Stimulated activated CD4-positive, alpha-beta T cell treated with anti-CD3 and anti-CD28 coated beads, Interleukin-2, amount 100 ng/mL, for 4 hours (primary cell): ENCODE results near the gene CCDC171.
"Not testable (repeated sequence)": the region's sequence is repeated elsewhere in the genome, so short reads cannot be mapped to it uniquely, and the experiment has no call there.

Experiments
- DNase-seq: peaks from one replicate; pipeline ENCODE4 v3.0.0-alpha.2; 2020; ENCODE audit warnings: low read depth

CCDC171 gene

DNA sequence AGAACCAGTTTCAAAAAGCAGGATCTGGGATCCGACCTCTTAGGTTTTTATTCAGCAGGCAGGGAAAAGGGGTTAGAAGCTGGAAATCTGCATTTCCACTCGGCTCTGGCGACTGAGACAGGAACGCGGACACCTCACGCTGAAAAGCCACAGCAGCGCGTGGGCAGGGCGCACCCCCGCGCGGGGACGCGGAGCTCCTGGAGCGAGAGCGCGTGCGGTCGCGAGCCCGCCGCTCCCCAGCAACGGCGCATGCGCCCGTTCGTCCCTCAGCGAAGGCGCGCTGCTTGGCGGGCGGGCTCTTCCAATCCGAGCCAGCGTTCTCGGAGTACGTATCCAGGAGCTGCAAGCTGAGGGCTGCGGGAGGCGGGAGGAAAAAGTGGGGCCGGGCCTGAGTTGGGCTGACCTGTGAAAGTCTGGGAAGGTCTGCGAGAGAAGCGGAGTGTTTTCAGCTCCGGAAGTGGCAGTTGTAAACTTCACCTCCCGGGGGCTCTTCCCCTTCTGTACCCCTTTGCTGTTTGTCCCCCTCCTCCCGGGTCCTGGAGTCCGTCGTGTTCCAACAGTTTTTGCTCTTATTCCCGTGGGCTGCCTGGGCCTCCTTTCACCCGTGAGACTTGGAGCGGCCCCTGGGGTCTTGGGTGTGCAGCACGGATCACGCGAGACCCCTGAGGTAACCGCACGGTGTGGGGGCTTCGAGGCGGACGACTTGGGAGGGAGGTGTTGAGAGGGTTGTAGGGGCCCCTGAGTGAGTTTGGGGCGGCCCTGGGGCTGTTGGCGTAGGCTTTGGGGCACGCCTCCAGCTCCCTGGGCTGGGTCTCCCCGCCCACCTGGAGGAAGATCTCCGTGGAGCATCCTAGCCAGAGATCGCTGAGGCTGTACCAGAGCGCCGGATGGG is at the start of gene CCDC171:
TSS of gene CCDC171 (plus strand) at position 408 of the 892 bp plus-strand sequence. CDS start 11,046 bp downstream, outside the sequence.
- peak; percentile 79 for DNase-seq

GRCh38 chr9:15505921-15506320 is 46.9 kb upstream of the CCDC171 start:
- DNase-seq = no peak

GRCh38 chr9:15509931-15510788 is 42.7 kb upstream of the CCDC171 start:
- peak; percentile 52 for DNase-seq

GRCh38 chr9:15510789-15511575 is 41.9 kb upstream of the CCDC171 start, which contains the start of gene PSIP1:
Gene PSIP1, minus strand, starts transcription at chr9:15510970. Its CDS starts 782 bp downstream, at chr9:15510188.
- DNase-seq = peak; percentile 70

DNA sequence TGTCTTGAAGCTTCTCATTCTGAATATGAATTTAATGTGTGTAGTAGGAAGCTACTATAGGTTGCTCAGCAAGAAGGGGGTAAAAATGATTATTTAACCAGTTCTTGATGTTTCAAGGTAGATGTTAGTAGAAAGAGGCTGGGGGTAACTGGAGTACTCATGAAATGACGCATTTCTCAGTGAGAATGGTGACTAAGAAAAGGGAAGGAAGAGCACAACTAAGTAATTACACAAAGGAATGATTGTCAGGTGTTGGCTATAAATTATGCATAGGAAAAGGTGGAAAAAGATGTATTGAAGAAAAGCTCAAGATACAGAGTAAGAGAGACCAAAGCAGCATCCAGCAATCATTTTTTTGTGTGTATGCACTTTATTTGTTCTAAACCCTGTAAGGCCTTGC is 40.6 kb upstream of the CCDC171 start:
- DNase-seq = no peak

GRCh38 chr9:15512889-15513288 is 40.0 kb upstream of the CCDC171 start:
- no peak for DNase-seq

- no peak for DNase-seq
Observed at GRCh38 chr9:15513335-15513734, 39.5 kb upstream of the CCDC171 start.

DNA sequence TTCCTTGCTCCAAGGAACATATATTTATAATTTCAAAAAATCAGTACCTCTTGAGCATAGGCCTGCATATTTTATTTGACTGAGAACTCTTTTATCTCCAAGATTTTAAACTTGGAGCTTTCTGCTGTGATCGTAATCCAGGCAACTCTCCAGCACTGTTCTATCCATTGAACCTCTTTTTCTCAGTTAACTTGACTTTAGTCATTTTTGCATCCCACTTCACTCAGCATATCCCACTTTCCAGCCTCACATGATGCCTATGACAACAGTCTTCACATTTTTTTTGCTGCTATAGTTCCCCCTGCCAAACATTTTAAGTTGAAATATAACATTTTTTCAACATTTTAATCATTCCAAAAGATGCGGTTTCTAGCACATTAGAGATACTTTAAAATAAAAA is 33.0 kb upstream of the CCDC171 start:
- no peak for DNase-seq

- no peak for DNase-seq
Observed at GRCh38 chr9:15521254-15521653, 31.6 kb upstream of the CCDC171 start.

DNA sequence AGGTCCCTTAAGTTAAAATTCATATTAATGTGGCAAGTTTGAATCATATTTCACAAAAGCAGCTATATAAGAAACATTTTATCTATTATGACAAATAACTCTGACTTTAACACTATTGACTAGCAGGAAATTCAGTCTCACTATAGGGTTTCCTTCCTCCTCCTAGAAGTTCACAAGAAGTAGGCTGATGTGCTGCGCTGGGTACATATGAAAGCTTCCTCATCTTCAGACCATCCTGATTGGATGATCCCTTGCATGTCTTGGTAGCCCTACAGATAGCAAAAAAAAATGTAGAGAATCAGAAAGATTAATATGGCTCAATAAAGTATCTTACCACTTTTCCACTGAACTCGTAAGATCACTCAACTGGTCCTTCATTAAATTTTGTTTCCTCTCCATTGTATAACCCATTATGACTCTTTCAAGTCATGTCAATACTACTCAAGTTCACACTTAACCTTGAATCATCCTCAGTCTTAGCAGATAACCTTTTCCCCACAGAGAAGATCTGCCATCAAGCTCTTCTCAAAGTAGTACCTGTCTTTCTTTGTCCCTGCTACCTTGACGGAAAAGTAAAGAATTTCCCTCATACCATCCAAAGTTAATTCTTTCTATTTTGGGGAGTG is 30.6 kb upstream of the CCDC171 start:
- no peak for DNase-seq

DNA sequence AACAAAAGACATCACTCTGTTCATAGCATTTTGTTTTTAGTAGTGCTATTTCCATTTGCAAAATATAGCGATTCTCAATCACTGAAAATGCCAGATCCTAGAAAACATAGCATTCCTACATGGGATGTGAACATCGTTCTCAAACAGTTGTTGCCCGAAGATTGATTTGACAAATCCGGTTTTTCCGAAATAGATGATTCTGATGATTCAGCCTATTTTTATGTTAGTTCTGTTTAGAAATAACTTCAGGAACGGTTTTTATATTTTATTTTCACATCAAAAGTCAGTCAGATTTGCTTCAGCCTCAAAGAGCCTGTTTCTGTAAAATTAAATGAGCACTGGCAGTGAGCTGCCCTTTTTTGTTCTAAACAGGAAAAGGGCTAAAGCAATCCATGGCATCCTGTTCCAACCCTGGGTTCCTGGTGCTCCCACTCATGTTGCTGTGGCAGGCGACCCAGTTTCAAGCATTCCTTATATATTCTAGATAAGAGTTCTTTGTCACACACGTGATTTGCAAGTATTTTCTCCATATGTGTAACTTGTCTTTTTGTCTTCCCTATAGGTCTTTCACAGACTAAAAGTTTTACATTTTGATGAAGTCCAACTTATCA is 27.9 kb upstream of the CCDC171 start:
- DNase-seq = no peak

GRCh38 chr9:15525958-15526357 is 26.9 kb upstream of the CCDC171 start:
- DNase-seq = no peak

- DNase-seq = not testable (repeated sequence)
Observed at GRCh38 chr9:15527035-15527434, 25.8 kb upstream of the CCDC171 start.

GRCh38 chr9:15529566-15530324 is 23.1 kb upstream of the CCDC171 start:
- DNase-seq = no peak

DNA sequence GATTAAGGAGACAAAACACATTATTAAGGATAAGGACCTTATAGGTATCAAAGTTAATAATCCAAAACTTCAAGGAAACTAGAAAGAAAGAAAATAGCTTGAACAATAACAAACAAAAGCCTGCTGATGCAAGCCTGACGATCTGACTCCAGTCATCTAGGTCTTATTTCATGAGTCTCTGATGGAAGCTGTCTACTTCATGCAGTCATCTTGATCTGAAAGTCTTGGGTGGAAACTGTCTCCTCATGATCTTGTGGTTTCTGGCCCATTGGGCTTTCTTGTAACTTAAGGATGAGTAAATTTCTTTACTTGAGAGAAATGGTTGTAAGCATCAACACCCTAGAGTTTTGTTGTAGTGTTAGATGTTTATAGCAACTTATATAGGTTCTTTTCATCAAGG is 21.5 kb upstream of the CCDC171 start:
- DNase-seq = no peak

- DNase-seq = no peak
Observed at GRCh38 chr9:15541872-15542271, 11.0 kb upstream of the CCDC171 start.

- DNase-seq = no peak
Observed at GRCh38 chr9:15542624-15543023, 10.2 kb upstream of the CCDC171 start.

GRCh38 chr9:15543047-15543813 is 9.6 kb upstream of the CCDC171 start:
- no peak for DNase-seq

DNA sequence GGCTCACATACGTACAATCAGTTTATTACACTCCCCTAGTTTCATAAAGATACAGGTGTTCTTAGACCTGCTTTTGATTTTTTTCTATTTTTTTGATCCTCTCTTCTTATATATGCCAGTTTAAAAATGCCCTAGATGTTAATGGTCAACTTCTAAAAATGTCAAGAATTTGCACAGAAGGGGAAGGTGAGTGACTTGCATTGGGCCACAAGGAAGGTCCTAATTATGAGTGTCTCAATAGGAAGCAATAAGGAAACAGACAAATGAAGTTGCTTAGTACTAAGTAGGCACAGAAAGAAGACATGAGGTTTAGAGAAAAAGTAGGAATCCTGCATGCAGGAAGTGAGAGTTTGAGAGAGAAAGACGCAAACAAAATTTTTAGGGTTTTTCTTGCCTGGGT is 3.2 kb upstream of the CCDC171 start:
- DNase-seq = no peak

DNA sequence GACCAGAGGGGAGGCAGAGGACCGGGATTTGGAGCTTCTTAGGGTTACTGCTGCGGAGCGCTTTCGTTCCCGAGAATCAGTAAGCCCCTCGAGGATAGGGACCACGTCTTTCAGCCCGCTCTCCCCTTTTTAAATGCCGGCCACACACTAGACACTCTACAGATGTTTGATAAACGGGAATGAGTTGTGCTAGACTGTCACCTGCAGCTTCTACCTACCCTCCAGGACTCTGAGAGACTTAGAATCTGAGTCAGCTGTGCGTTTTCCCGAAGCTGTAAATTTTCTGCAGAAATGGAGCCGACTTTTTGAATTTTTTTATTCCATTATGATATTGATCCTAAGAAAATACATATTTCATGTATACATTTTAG is 670 bp downstream of the CCDC171 start:
- DNase-seq = no peak
